HPDE6-E6E7 (cell line): ENCODE results near the gene EHD2.
"Not testable (repeated sequence)": the region's sequence is repeated elsewhere in the genome, so short reads cannot be mapped to it uniquely, and the experiment has no call there.

Source experiments
- DNase-seq: peaks from one replicate; pipeline ENCODE4 v3.0.0; 2011; ENCODE audit warnings: missing footprints; ENCODE audit errors: extremely low spot score

Gene EHD2

GRCh38 chr19:47714855-47715254 is 1.6 kb downstream of the EHD2 start:
- DNase-seq = not testable (repeated sequence)

GRCh38 chr19:47716270-47716937 is 3.2 kb downstream of the EHD2 start:
- DNase-seq = no peak

GRCh38 chr19:47718415-47719046 is 5.3 kb downstream of the EHD2 start:
- not testable (repeated sequence) for DNase-seq

GRCh38 chr19:47719047-47719859 is 6.0 kb downstream of the EHD2 start:
- DNase-seq = peak; percentile 91

GRCh38 chr19:47720669-47721422 is 7.6 kb downstream of the EHD2 start:
- DNase-seq = no peak

GRCh38 chr19:47723581-47723940 is 10.3 kb downstream of the EHD2 start:
- DNase-seq = no peak

GRCh38 chr19:47725759-47726401 is 12.7 kb downstream of the EHD2 start:
- DNase-seq = peak; percentile 81

- DNase-seq = no peak
These were observed 13.2 kb downstream of the EHD2 start for GRCh38 chr19:47726467-47726866.

- not testable (repeated sequence) for DNase-seq
These were observed 15.1 kb downstream of the EHD2 start for GRCh38 chr19:47728295-47728694.

GRCh38 chr19:47729468-47729798 is 16.2 kb downstream of the EHD2 start:
- peak; percentile 91 for DNase-seq

- DNase-seq = peak; percentile 48
These were observed 16.7 kb downstream of the EHD2 start for GRCh38 chr19:47729799-47730520.

GRCh38 chr19:47730521-47730889 is 17.3 kb downstream of the EHD2 start:
- no peak for DNase-seq

GRCh38 chr19:47730910-47731309 is 17.7 kb downstream of the EHD2 start:
- DNase-seq = no peak

GRCh38 chr19:47735131-47735530 is 21.9 kb downstream of the EHD2 start:
- DNase-seq = no peak

GRCh38 chr19:47740866-47741519 is 27.8 kb downstream of the EHD2 start:
- DNase-seq = no peak

- no peak for DNase-seq
These were observed 28.4 kb downstream of the EHD2 start for GRCh38 chr19:47741544-47742140.

GRCh38 chr19:47742634-47743033 is 29.4 kb downstream of the EHD2 start:
- DNase-seq = no peak

GRCh38 chr19:47745010-47745901 is 32.0 kb downstream of the EHD2 start, which contains the start of gene NOP53:
Gene NOP53 (plus strand): TSS chr19:47745546. CDS start chr19:47745560, 14 bp downstream.
- DNase-seq = peak; percentile 89

GRCh38 chr19:47746129-47746528 is 32.9 kb downstream of the EHD2 start:
- not testable (repeated sequence) for DNase-seq
